H1 (cell line): Measurements from ENCODE around the gene KLHL18. TPM values are rescaled to one million over a fixed set of nuclear protein-coding genes. Genes with fewer than 3 reads are reported as not detected.

Experiments
- SP1 ChIP-seq: IDR thresholded peaks from 2 replicates; pipeline ENCODE4 v1.6.1; 2011; ENCODE audit warnings: low read depth, low read length
- YY1 ChIP-seq: IDR thresholded peaks from 2 replicates; pipeline ENCODE4 v1.6.1; 2011; ENCODE audit warnings: low read depth, mild to moderate bottlenecking, low read length
- polyA plus RNA-seq, 7 experiments: library from polyadenylated mRNA; depleted of rRNA in 3 of 7; stranded (reverse) in 5 of 7; unstranded in 2 of 7; fragments of >200 nt in 5 of 7; fragments of 200-250 nt in 2 of 7; gene quantifications; 1 replicate in 5 of 7; 2 replicates in 1 of 7; 4 replicates in 1 of 7; pipeline versions ENCODE4 v1.2.1 to v1.2.3, GENCODE V29; 2011 to 2013; ENCODE audit warnings: missing spikeins in 2 of 7, mixed read lengths in 2 of 7
- total RNA-seq: library from RNA; stranded (reverse); fragmentation: NEBNext Ultra II Directional; extraction: Animal tissue kit (Norgen Biotek cat#: 25700); gene quantifications from 2 replicates; pipeline ENCODE4 v1.2.1, GENCODE V29; 2021

KLHL18 gene
- total and polyA plus RNA-seq, 2 of the 8 experiments (the other 6 are each of a cell fraction or from before 2014, with no cell fraction given) = 19.9 to 31.7 TPM

GRCh38 chr3:47310391-47310790 is 27.6 kb downstream of the KLHL18 start (continued):
- TF ChIP-seq YY1 = no peak
- no peak for TF ChIP-seq SP1
